HCT116 (cell line): ENCODE results near the gene GDAP2. TPM values are rescaled to one million over a fixed set of nuclear protein-coding genes. Genes with fewer than 3 reads are reported as not detected.

Experiments used
- ATAC-seq: fragments of 200-7000 bp; cut with Tn5 transposase; 2 replicates; pipeline ENCODE4 v1.9.1; 2020; ENCODE audit warnings: mild to moderate bottlenecking, moderate library complexity
- BruUV-seq: library from RNA; stranded (reverse); fragments of 400-500 nt; replicated peaks from 2 replicates; lab custom pipeline; 2021; lab: Mats Ljungman, UMichigan
- CTCF ChIA-PET: fragments of 300-600 bp; sonication (Branson Sonifier 250); formaldehyde crosslinking; loops from one replicate; lab custom pipeline; 2021; ENCODE audit warnings: antibody characterized with exemption; lab: Charles Lee
- POLR2A ChIA-PET: fragments of 300-600, 350-600 bp; sonication (Branson Sonifier 250); formaldehyde crosslinking; loops from one replicate; lab custom pipeline; 2021; ENCODE audit warnings: antibody characterized with exemption; lab: Charles Lee
- RAD21 ChIA-PET, 2 experiments: fragments of 300-600 bp; sonication (Branson Sonifier 250); formaldehyde crosslinking; loops; one replicate each; lab custom pipeline; 2023; ENCODE audit warnings: low total read pairs in 2 of 2; ENCODE audit not compliant: uncharacterized antibody in 2 of 2, unreplicated experiment in 2 of 2, low non-redundant PET in 1 of 2; lab: Charles Lee
- DNase-seq: peaks from one replicate; pipeline ENCODE4 v3.0.0-alpha.2; 2010; ENCODE audit warnings: low read depth, low spot score
- H2AFZ ChIP-seq: fragments of 200-600 bp; shearing (Covaris generic), sonication (generic); 2 replicates; pipeline ENCODE4 v1.6.1; 2017; ENCODE audit warnings: low read depth, mixed run types, mixed read lengths, antibody characterized with exemption, low read length; ENCODE audit not compliant: poor library complexity, severe bottlenecking
- H3K27ac ChIP-seq: 2 replicates; pipeline ENCODE4 v1.5.1; 2012; ENCODE audit warnings: low read depth, low read length
- H3K27me3 ChIP-seq: fragments of 200-600 bp; sonication (generic); 2 replicates; pipeline ENCODE4 v1.6.1; 2016; ENCODE audit warnings: mixed run types, low read length, mixed read lengths; ENCODE audit not compliant: insufficient read depth
- H3K36me3 ChIP-seq, 2 experiments: fragments of 200-500 bp in 1 of 2; fragments of 200-600 bp in 1 of 2; sonication (Bioruptor generic) in 1 of 2; sonication (generic) in 1 of 2; 2 replicates each; pipeline versions ENCODE4 v1.5.1 to v1.6.1; 2014 to 2016; ENCODE audit warnings: low read length in 2 of 2, inconsistent platforms in 1 of 2, mixed read lengths in 1 of 2, mixed run types in 1 of 2; ENCODE audit not compliant: insufficient read depth in 2 of 2, control insufficient read depth in 1 of 2
- H3K4me1 ChIP-seq, 2 experiments: fragments of 200-600 bp in 1 of 2; sonication (generic) in 1 of 2; 2 replicates each; pipeline versions ENCODE4 v1.5.1 to v1.6.1; 2012 to 2017; ENCODE audit warnings: low read length in 2 of 2, inconsistent platforms in 1 of 2, mild to moderate bottlenecking in 1 of 2, mixed read lengths in 1 of 2, mixed run types in 1 of 2, moderate library complexity in 1 of 2; ENCODE audit not compliant: insufficient read depth in 2 of 2, control insufficient read depth in 1 of 2
- H3K4me2 ChIP-seq: fragments of 200-600 bp; sonication (generic); 2 replicates; pipeline ENCODE4 v1.6.1; 2017; ENCODE audit warnings: mixed run types, low read length, mixed read lengths
- H3K4me3 ChIP-seq, 2 experiments: fragments of 200-600 bp in 1 of 2; sonication (generic) in 1 of 2; replicated peaks in 1 of 2; 2 replicates each; pipeline ENCODE4 v1.5.1; 2011 to 2016; ENCODE audit warnings: low read length in 2 of 2, control low read depth in 1 of 2, low read depth in 1 of 2, mild to moderate bottlenecking in 1 of 2, mixed read lengths in 1 of 2, mixed run types in 1 of 2
- H3K79me2 ChIP-seq: fragments of 200-600 bp; sonication (generic); 2 replicates; pipeline ENCODE4 v1.6.1; 2017; ENCODE audit warnings: mild to moderate bottlenecking, mixed run types, low read length, moderate library complexity, mixed read lengths; ENCODE audit not compliant: insufficient read depth
- H3K9ac ChIP-seq: fragments of 200-600 bp; sonication (generic); 2 replicates; pipeline ENCODE4 v1.6.1; 2016; ENCODE audit warnings: low read length, mixed read lengths
- H3K9me2 ChIP-seq: fragments of 200-600 bp; sonication (generic), shearing (Covaris generic); 2 replicates; pipeline ENCODE4 v1.6.1; 2017; ENCODE audit warnings: mixed run types, mild to moderate bottlenecking, moderate library complexity; ENCODE audit not compliant: insufficient read depth
- H3K9me3 ChIP-seq, 2 experiments: fragments of 200-500 bp in 1 of 2; fragments of 200-600 bp in 1 of 2; sonication (Bioruptor generic) in 1 of 2; sonication (generic) in 1 of 2; 2 replicates each; pipeline ENCODE4 v1.6.1; 2014 to 2017; ENCODE audit warnings: low read length in 2 of 2, mixed read lengths in 2 of 2, inconsistent platforms in 1 of 2, low read depth in 1 of 2, mild to moderate bottlenecking in 1 of 2, mixed run types in 1 of 2, moderate library complexity in 1 of 2; ENCODE audit not compliant: control insufficient read depth in 1 of 2, insufficient read depth in 1 of 2
- H4K20me1 ChIP-seq: fragments of 200-600 bp; sonication (generic), shearing (Covaris generic); 2 replicates; pipeline ENCODE4 v1.6.1; 2017; ENCODE audit warnings: mixed run types, mild to moderate bottlenecking, moderate library complexity; ENCODE audit not compliant: insufficient read depth
- ATF3 ChIP-seq: IDR thresholded peaks from 2 replicates; pipeline ENCODE4 v1.6.1; 2012
- CBX3 ChIP-seq: IDR thresholded peaks from 2 replicates; pipeline ENCODE4 v1.6.1; 2012; ENCODE audit warnings: low read depth
- EGR1 ChIP-seq: IDR thresholded peaks from 2 replicates; pipeline ENCODE4 v1.6.1; 2012; ENCODE audit warnings: low read depth
- FOSL1 ChIP-seq: IDR thresholded peaks from 2 replicates; pipeline ENCODE4 v1.6.1; 2012; ENCODE audit warnings: low read depth
- JUND ChIP-seq: IDR thresholded peaks from 2 replicates; pipeline ENCODE4 v1.6.1; 2012
- POLR2AphosphoS5 ChIP-seq: IDR thresholded peaks from 2 replicates; pipeline ENCODE4 v1.6.1; 2011; ENCODE audit warnings: mild to moderate bottlenecking, low read depth, low read length, moderate library complexity
- RAD21 ChIP-seq: IDR thresholded peaks from 2 replicates; pipeline ENCODE4 v1.6.1; 2012; ENCODE audit warnings: low read depth, mild to moderate bottlenecking
- REST ChIP-seq: IDR thresholded peaks from 2 replicates; pipeline ENCODE4 v1.6.1; 2012; ENCODE audit warnings: low read depth
- SP1 ChIP-seq: IDR thresholded peaks from 2 replicates; pipeline ENCODE4 v1.6.1; 2012; ENCODE audit warnings: low read depth
- SRF ChIP-seq: IDR thresholded peaks from 2 replicates; pipeline ENCODE4 v1.6.1; 2012; ENCODE audit warnings: low read depth
- YY1 ChIP-seq: IDR thresholded peaks from 2 replicates; pipeline ENCODE4 v1.6.1; 2011; ENCODE audit warnings: low read length, low read depth, moderate library complexity, mild to moderate bottlenecking; ENCODE audit not compliant: insufficient replicate concordance; ENCODE audit errors: extremely low read depth
- ZBTB33 ChIP-seq: IDR thresholded peaks from 2 replicates; pipeline ENCODE4 v1.6.1; 2011; ENCODE audit warnings: mild to moderate bottlenecking, low read length, moderate library complexity; ENCODE audit not compliant: insufficient replicate concordance; ENCODE audit errors: extremely low read depth
- ZFX ChIP-seq: fragments of 450-650 bp; IDR thresholded peaks from 2 replicates; pipeline ENCODE4 v1.6.1; 2017
- ZNF274 ChIP-seq: fragments of 200-500 bp; sonication (Bioruptor generic); IDR thresholded peaks from 2 replicates; pipeline ENCODE4 v1.6.1; 2014; ENCODE audit warnings: mild to moderate bottlenecking, low read depth, low read length, inconsistent platforms
- intact Hi-C: fragments of 100-400 bp; cut with micrococcal nuclease; formaldehyde crosslinking; loops from 2 replicates; pipeline ENCODE4 v1.10.0; 2022
- total RNA-seq: library from RNA; stranded (reverse); gene quantifications from one replicate; pipeline ENCODE4 v1.2.1, GENCODE V29; 2021; ENCODE audit not compliant: unreplicated experiment

The GDAP2 gene
- total RNA-seq, 1 experiment from 2014 or later: 21.4 TPM

DNA sequence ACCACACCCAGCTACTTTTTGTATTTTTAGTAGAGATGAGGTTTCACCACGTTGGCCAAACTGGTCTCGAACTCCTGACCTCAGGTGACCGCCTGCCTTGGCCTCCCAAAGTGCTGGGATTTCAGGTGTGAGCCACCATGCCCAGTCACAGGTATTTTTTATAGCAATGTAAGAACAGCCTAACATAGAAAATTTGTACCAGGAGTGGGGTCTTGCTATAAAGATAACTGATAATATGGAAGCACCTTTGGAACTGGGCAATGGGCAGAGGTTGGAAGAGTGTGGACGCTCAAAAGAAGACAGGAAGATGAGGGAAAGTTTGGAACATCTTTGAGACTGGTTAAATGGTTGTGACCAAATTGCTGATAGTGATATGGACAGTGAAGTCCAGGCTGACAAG is 99.2 kb downstream of the GDAP2 start:
- RAD21 ChIA-PET: no interaction called here
- H3K36me3 ChIP-seq: no peaks in the 10 kb centered on the region
- no peak for TF ChIP-seq ZNF274
- no peak for TF ChIP-seq FOSL1
- no peak for TF ChIP-seq YY1
- TF ChIP-seq CBX3: no peak
- no peak for TF ChIP-seq SP1
- TF ChIP-seq ATF3: no peak
- no peak for TF ChIP-seq RAD21
- TF ChIP-seq REST: no peak
- no peak for TF ChIP-seq ZFX
- TF ChIP-seq POLR2AphosphoS5: no peak
- no peak for TF ChIP-seq JUND
- TF ChIP-seq ZBTB33: no peak
- TF ChIP-seq EGR1: no peak
- no peak for TF ChIP-seq SRF
- no peak overlapping the region for H2AFZ ChIP-seq
- POLR2A ChIA-PET: no interaction called here
- no peaks in the 10 kb centered on the region for H3K9me2 ChIP-seq
- CTCF ChIA-PET: no interaction called here
- ATAC-seq: no peak
- no peaks in the 10 kb centered on the region for H3K9me3 ChIP-seq
- BruUV-seq: no TSS peak
- no peaks in the 10 kb centered on the region for H3K27me3 ChIP-seq
- H3K27ac ChIP-seq: no peak overlapping the region
- H4K20me1 ChIP-seq: no peaks in the 10 kb centered on the region
- H3K9ac ChIP-seq: no peak overlapping the region
- no peak for DNase-seq
- H3K4me3 ChIP-seq: no peak overlapping the region
- intact Hi-C loops: no loop called here
- H3K79me2 ChIP-seq: no peaks in the 10 kb centered on the region
- peaks cover 2 to 18% of the 10 kb centered on the region in 2 experiments; a peak in 2 of 4 replicates for H3K4me1 ChIP-seq
- no peak overlapping the region for H3K4me2 ChIP-seq
